ENCODE measurements around the gene RAB15.

- TF ChIP-seq RFX5 (IDR thresholded peaks at IDR 0.05; ENCODE audit: borderline replicate concordance, low read depth, low read length) (no peak), CTCF (IDR thresholded peaks at IDR 0.05; ENCODE audit: control extremely low read depth in 1 of 3, insufficient read depth in 1 of 3, low read depth in 1 of 3, low read length in 3 of 3) (peak; percentile 46 to 69 (median 53)), POLR2AphosphoS5 (IDR thresholded peaks at IDR 0.05; ENCODE audit: low read depth, low read length) (no peak), RNF2 (IDR thresholded peaks at IDR 0.05; ENCODE audit: borderline replicate concordance, low read depth, low read length, missing control alignments, poor library complexity, severe bottlenecking) (no peak), EP300 (IDR thresholded peaks at IDR 0.05; ENCODE audit: borderline replicate concordance in 1 of 2, low read depth in 2 of 2, low read length in 2 of 2) (no peak), CHD1 (IDR thresholded peaks at IDR 0.05; ENCODE audit: low read depth, low read length) (no peak), NRF1 (IDR thresholded peaks at IDR 0.05; ENCODE audit: low read depth, low read length) (no peak), JUND (IDR thresholded peaks at IDR 0.05; ENCODE audit: low read length) (no peak), POLR2A (IDR thresholded peaks at IDR 0.05; ENCODE audit: control extremely low read depth in 1 of 2, low read depth in 2 of 2, low read length in 2 of 2) (no peak), MAX (IDR thresholded peaks at IDR 0.05) (0 out of 2 replicates have a peak, but pooled peaks have one; percentile 36)
Observed at GRCh38 chr14:64952598-64953309, 19.4 kb downstream of the RAB15 start.

Data from H1 (cell line).